Vagina (tissue), 2 donors: ENCODE measurements around the gene SERTAD4.

Experiments used
- POLR2A ChIP-seq, 2 donors: fragments of 450-650 bp; IDR thresholded peaks; one replicate each; pipeline ENCODE4 v1.6.1; 2017; ENCODE audit warnings: antibody characterized with exemption in 2 of 2, mild to moderate bottlenecking in 2 of 2, moderate library complexity in 2 of 2
- POLR2AphosphoS5 ChIP-seq, 2 donors: sonication (generic); formaldehyde crosslinking; IDR thresholded peaks; one replicate each; pipeline ENCODE4 v1.9.0; 2017; ENCODE audit warnings: antibody characterized with exemption in 2 of 2, mild to moderate bottlenecking in 2 of 2, low read depth in 1 of 2; ENCODE audit not compliant: insufficient read depth in 1 of 2
- TF ChIP-seq, protein P1 (sequence below), 3 experiments: fragments of 450-650 bp in 2 of 3; fragments of 200-600 bp in 1 of 3; sonication (generic) in 1 of 3; IDR thresholded peaks; one replicate each; pipeline ENCODE4 v1.5.1; 2017 to 2019; ENCODE audit warnings: antibody characterized with exemption in 3 of 3, mild to moderate bottlenecking in 2 of 3, moderate library complexity in 2 of 3

DNA sequence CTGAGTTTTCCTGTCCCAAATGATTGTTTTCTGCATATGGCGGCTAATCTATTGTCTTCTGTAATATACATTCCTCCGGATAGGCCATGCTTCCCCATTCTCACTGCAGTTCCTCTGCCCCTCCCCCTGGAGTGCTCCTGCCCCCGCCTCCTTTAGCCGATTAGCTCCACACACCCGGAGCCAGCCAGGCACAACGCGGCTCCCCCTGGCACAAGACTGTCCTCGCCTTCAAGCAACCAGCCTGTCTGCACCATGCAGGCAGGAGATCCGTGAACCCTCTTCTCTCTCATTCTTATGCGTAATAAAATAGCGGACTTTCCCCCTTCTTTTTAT, 18.0 kb downstream of the SERTAD4 start:
- TF ChIP-seq, protein P1, sequence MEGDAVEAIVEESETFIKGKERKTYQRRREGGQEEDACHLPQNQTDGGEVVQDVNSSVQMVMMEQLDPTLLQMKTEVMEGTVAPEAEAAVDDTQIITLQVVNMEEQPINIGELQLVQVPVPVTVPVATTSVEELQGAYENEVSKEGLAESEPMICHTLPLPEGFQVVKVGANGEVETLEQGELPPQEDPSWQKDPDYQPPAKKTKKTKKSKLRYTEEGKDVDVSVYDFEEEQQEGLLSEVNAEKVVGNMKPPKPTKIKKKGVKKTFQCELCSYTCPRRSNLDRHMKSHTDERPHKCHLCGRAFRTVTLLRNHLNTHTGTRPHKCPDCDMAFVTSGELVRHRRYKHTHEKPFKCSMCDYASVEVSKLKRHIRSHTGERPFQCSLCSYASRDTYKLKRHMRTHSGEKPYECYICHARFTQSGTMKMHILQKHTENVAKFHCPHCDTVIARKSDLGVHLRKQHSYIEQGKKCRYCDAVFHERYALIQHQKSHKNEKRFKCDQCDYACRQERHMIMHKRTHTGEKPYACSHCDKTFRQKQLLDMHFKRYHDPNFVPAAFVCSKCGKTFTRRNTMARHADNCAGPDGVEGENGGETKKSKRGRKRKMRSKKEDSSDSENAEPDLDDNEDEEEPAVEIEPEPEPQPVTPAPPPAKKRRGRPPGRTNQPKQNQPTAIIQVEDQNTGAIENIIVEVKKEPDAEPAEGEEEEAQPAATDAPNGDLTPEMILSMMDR (IDR thresholded peaks at IDR 0.05), result no peak
- TF ChIP-seq POLR2A (IDR thresholded peaks at IDR 0.05), result no peak
- no peak for TF ChIP-seq POLR2AphosphoS5 (IDR thresholded peaks at IDR 0.05; ENCODE audit: insufficient read depth in 1 of 2, low read depth in 1 of 2)
